HG03457 (cell line): ENCODE results near the gene UVSSA.

Experiments used
- ATAC-seq: cut with Tn5 transposase; IDR thresholded peaks from one replicate; pipeline ENCODE4 v1.9.1; 2021; ENCODE audit warnings: moderate number of reproducible peaks; ENCODE audit not compliant: unreplicated experiment

UVSSA gene, protein sequence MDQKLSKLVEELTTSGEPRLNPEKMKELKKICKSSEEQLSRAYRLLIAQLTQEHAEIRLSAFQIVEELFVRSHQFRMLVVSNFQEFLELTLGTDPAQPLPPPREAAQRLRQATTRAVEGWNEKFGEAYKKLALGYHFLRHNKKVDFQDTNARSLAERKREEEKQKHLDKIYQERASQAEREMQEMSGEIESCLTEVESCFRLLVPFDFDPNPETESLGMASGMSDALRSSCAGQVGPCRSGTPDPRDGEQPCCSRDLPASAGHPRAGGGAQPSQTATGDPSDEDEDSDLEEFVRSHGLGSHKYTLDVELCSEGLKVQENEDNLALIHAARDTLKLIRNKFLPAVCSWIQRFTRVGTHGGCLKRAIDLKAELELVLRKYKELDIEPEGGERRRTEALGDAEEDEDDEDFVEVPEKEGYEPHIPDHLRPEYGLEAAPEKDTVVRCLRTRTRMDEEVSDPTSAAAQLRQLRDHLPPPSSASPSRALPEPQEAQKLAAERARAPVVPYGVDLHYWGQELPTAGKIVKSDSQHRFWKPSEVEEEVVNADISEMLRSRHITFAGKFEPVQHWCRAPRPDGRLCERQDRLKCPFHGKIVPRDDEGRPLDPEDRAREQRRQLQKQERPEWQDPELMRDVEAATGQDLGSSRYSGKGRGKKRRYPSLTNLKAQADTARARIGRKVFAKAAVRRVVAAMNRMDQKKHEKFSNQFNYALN

GRCh38 chr4:1346781-1347409 is at the start of gene UVSSA:
UVSSA (plus strand) TSS chr4:1347208; CDS start chr4:1348092, 884 bp downstream.
- peak; percentile 90 for ATAC-seq

GRCh38 chr4:1297456-1298325 is 49.3 kb upstream of the UVSSA start:
- no peak for ATAC-seq

DNA sequence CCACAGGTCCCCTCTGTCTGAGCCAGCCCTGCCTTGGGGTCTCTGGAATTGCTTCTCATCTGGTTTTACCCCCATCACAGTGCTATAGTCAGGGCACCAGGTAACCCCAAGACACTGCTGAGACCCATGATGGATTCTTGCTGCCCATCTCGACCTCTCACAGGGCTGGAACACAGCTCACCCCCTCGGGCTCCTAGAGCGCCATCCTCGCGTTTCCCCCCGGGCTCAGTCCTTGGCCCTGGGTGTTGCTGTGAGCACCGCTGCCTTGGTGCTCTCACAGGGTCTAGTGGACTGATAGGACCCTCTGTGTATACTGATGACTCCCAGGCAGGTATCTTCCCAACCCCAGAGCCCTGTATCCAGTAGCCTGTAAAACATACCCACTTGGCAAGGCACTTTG is 48.5 kb upstream of the UVSSA start:
- ATAC-seq: no peak

GRCh38 chr4:1299301-1299860 is 47.6 kb upstream of the UVSSA start:
- no peak for ATAC-seq

DNA sequence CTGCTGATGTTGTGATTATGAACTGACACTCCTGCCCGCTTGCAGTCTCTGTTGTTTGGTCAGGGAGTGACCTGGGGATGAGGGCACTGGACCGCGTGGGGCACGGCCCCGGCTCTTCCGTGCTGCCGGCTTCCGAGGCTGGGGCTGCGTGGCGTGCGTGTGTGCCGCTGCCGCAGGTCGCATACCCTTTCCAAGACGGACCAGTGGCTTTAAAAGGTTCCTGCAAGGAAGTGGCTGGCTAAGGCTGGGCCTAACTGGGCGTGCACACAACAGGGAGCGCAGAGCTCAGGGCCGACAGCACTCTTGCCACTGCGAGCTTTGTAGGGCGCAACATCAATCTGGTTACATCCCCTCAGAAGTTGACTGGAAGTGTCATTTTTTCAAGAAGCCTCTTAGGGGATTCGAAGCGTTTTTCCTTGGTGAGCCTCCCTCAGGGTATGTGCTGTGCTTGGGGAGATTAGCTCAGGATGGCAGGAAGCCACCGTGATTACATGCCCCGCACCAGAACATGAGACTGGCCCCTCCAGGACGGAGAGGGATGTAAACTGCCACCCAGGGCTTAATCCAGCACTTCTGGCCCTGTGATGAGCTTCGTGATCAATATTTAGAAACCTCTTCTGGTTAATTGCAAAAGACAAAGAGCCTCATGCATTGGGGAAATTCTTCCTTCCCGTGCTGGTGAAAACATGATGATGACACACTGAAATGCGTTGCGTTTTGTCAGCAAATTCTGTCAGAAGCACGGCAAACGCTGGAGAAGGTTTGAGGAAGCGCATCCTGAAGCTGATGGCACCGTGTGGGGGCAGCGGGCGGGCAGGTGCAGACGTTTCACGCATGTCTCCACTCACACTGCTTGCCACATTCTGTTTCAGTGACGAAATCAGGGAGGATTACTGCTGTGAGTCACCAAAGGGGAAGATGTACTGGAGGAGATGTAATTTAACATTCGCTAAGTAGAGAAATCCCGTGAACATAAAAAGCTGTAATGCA is 46.2 kb upstream of the UVSSA start:
- ATAC-seq: no peak

GRCh38 chr4:1302159-1302558 is 44.8 kb upstream of the UVSSA start:
- no peak for ATAC-seq

DNA sequence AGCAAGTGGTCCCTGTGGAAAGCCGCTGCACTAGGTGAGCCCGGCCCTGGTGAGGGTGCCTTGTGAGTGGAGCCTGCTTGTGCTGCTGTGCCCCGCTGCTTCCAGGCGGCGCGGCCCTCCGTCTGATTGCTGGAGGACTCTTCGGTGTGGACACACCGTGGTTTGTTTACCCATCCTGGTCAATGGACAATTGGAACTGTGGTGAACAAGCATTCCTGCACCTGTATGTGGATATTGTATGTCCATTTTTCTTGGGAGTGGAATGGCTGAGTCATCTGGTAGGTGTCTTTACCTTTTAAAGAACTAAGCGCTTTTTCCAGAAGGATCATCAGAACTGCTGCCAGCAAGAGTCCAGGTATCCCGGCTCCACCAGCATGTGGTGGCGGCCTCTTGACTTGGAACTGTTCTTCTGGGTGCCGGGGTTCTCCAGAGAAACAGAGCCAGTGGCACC is 41.7 kb upstream of the UVSSA start:
- ATAC-seq: no peak

GRCh38 chr4:1305781-1306455 is 41.1 kb upstream of the UVSSA start:
- no peak for ATAC-seq

DNA sequence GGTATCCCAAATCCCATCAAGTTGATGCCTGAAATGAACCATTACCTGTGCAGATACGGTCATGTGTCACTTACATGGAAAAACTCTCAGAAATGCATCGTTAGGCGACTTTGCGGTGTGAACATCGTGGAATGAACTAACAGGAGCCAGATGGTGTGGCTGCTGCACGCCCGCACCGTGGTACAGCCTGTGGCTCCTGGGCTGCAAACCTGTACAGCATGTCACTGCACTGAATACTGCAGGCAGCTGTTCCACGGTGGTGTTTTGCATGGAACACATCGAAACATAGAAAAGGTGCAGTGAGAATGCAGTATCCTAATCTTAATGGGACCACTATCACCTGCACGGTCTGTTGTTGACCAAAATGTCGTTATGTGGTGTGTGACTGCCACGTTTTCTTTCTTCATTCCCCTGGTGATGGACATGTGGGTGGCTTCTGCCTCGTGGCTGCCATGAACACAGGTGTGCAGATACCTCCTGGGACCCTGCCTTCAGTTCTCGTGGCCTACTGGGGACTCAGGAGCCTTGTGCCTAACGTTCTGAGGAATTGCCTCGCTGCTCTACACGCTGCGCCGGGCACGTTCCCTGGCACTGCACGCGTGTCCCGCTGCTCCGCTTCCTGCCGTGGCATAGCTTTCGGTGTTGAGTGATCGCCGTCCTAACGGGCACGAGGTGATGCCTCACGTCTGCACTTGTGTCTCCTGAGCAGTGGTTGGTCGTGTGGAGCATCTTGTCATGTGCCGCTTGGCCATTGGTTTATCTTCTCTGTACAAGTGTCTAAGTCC is 38.9 kb upstream of the UVSSA start:
- no peak for ATAC-seq

DNA sequence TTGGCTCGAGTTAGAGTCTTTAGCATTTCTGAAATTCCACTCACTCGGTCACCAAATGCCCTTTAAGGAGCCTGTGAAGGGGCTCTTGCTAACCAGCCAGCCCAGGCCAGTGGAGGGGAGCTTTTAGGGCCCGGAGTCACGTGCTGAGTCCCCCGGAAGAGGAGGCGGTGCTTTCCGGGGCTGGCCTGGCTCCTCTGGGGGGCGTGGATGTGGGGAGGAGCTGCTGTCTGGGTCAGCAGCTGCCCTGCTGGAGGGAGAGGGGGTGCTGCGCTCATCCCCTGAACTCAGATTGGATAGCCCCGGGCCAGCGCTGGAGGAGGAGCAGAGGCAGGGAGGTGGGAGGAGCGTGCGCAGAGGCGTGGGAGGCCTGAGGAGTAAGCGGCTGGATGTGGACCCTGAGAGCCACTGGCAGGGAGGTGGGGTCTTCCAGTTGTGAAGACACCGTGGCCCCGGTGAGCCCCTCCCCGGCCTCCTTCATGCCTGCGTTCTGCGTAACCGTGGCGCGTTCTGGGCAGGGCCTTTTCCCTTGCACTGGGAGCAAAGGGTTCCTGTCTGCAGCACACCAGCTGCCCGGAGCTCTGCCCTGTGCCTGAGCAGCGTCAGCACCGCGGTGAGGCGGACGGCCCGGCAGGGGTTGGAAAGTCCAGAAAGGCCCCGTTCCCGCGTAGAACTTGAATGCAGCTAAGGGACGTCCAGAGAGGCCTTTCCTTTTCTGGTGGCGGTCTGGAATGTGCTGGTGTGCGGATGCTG is 37.6 kb upstream of the UVSSA start:
- peak; percentile 77 for ATAC-seq

- no peak for ATAC-seq
Observed at GRCh38 chr4:1310031-1310795, 36.8 kb upstream of the UVSSA start.

DNA sequence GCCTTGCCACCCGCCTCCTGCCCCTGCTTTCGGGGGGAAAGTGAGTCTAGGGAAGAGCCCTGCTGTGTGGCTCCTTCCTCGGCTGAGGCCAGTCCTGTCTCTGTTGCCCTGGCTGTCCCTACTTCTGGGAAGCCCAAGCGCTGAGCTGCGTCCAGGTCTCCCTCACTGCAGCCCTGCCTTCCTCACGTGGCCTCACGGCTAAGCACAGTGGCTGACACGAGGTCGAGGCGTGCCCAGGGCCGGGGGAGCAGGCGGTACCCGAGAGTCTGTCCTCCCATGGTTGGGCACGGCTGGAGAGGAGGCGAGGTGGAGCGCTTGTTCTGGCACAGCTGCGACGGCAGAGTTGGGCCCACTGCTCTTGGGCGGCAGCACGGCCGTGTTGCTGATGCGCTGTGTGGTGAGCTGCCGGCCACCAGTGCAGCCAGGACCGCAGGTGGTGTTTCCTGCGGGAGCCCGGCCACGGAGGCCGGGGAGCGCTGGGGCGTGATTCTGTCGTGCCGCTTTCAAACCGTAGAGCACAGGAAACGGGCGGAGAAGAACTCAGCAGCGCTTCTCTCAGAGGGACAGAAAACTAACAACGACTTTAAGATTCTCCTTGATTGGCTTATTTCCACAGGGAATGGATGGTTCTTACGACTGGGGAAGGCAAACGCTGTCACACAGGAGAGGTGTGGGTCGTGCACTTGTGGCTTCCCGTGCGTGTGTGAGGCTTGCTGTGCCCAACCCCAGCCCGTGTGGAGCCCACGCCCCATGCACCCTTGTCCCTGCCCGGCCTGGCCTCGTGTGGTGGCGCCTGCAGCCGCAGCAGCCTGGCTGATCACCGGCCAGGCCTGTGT is 36.0 kb upstream of the UVSSA start:
- no peak for ATAC-seq

- ATAC-seq: no peak
Observed at GRCh38 chr4:1312821-1313640, 34.0 kb upstream of the UVSSA start.

DNA sequence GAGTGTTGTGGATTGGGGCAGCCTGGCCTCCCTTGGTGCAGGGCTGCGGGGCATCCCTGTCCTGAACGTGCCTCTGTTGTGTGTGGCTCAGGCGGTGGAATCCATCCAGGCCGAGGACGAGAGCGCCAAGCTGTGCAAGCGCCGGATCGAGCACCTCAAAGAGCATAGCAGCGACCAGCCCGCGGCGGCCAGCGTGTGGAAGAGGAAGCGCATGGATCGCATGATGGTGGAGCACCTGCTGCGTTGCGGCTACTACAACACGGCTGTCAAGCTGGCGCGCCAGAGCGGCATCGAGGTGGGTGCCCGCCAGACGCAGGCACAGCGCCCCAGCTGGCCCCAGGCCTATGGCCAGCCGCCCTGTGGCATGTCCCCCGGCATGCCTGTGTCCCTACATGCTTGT is 31.7 kb upstream of the UVSSA start:
- no peak for ATAC-seq
